ENCODE measurements around the gene ARSG. TPM values are rescaled to one million over a fixed set of nuclear protein-coding genes. Genes with fewer than 3 reads are reported as not detected.
A peak's percentile ranks its signal among the peaks of the same experiment; 100 is the strongest.

The ARSG gene
- total and polyA plus RNA-seq, 10 of the 15 experiments (the other 5 are each of a cell fraction or from before 2014, with no cell fraction given) = 2.9 to 13.5 (median 7.6) TPM

DNA sequence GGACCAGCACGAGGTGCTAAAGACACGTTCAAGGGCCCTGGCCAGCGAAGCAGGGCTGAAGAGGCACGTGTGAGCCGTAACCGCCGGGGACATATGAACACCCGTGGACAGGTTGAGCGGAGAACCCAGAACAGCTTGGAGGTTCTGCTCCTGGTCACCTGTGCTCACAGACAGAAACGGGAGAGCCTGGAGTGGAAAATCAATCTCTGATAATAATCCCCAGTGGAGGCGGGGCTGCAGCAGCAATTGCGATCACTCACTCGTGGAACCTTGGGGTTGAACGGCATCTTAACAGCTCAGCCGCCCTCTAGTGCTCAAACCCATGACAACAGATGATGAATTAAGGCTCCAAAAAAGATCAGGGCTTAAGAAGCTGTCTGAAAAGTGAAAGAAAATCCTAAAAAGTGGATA is 140.4 kb downstream of the ARSG start (continued):
- TF ChIP-seq, protein P1, sequence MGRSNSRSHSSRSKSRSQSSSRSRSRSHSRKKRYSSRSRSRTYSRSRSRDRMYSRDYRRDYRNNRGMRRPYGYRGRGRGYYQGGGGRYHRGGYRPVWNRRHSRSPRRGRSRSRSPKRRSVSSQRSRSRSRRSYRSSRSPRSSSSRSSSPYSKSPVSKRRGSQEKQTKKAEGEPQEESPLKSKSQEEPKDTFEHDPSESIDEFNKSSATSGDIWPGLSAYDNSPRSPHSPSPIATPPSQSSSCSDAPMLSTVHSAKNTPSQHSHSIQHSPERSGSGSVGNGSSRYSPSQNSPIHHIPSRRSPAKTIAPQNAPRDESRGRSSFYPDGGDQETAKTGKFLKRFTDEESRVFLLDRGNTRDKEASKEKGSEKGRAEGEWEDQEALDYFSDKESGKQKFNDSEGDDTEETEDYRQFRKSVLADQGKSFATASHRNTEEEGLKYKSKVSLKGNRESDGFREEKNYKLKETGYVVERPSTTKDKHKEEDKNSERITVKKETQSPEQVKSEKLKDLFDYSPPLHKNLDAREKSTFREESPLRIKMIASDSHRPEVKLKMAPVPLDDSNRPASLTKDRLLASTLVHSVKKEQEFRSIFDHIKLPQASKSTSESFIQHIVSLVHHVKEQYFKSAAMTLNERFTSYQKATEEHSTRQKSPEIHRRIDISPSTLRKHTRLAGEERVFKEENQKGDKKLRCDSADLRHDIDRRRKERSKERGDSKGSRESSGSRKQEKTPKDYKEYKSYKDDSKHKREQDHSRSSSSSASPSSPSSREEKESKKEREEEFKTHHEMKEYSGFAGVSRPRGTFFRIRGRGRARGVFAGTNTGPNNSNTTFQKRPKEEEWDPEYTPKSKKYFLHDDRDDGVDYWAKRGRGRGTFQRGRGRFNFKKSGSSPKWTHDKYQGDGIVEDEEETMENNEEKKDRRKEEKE (IDR thresholded peaks at IDR 0.05) = no peak
- TF ChIP-seq, protein P2, sequence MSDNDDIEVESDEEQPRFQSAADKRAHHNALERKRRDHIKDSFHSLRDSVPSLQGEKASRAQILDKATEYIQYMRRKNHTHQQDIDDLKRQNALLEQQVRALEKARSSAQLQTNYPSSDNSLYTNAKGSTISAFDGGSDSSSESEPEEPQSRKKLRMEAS (IDR thresholded peaks at IDR 0.05; ENCODE audit: low read depth, low read length) = no peak
- TF ChIP-seq EGR1 (IDR thresholded peaks at IDR 0.05; ENCODE audit: borderline replicate concordance in 1 of 2, low read depth in 2 of 2, low read length in 2 of 2) (no peak), RFX5 (IDR thresholded peaks at IDR 0.05; ENCODE audit: low read depth, low read length) (0 out of 2 replicates have a peak, but pooled peaks have one; percentile 41), CREB1 (IDR thresholded peaks at IDR 0.05; ENCODE audit: low read depth) (no peak)

DNA sequence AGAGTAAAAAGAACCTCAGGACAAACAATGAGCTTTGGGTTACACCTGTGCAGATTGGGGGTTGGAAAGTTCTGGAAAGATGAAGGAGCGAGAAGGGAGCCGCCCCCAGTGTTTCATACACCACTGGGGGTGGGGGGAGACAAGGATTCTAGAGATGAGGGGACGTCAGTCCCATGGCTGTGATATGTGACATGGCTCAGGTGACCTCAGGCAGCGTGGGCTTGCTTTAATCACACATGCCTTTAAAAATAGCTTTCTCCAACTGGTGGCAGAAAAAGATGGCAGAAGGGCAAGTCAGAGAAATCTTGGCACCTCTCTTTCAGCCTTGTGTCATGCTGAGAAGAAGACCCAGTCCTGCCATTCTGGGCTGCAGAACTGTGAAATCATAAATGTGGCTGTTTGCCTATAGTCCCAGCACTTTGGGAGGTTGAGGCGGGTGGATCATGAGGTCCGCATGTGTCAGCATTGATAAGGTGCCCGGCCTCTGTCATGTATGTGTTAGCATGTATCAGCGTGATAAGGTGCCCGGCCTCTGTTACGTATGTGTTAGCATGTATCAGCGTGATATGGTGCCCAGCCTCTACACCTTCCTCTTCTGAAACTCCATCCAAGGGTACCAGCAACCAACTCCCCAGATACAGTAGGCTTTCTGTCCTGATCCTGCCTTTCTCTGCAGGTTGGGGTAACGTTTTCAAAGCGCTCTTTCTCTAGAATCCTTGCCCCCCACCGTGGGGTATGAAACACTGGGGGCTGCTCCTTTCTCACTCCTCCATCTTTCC is 141.0 kb downstream of the ARSG start:
- Histone ChIP-seq H2AFZ (ENCODE audit: control insufficient read depth, low read depth, low read length) (no peak overlapping the region), H3K9ac (ENCODE audit: control insufficient read depth, insufficient read depth, low read length) (no peak overlapping the region), H4K20me1 (ENCODE audit: control insufficient read depth, insufficient read depth) (no peaks in the 10 kb centered on the region), H3K4me2 (ENCODE audit: control insufficient read depth, insufficient read depth) (no peak overlapping the region), H3K4me3 (no peak overlapping the region), H3K4me1 (ENCODE audit: control insufficient read depth, insufficient read depth, low read length) (peaks cover 10% of the 10 kb centered on the region), H3K9me3 (replicated peaks; ENCODE audit: control insufficient read depth, insufficient read depth, low read length) (no peaks in the 10 kb centered on the region), H3K79me2 (ENCODE audit: control insufficient read depth, insufficient read depth, low read length) (no peaks in the 10 kb centered on the region), H3K27me3 (replicated peaks in 1 of 2; ENCODE audit: control insufficient read depth in 2 of 2, insufficient read depth in 2 of 2, low read length in 1 of 2) (no peaks in the 10 kb centered on the region), H3K36me3 (ENCODE audit: control insufficient read depth in 2 of 2, insufficient read depth in 2 of 2, low read length in 1 of 2) (peaks cover 5 to 12% of the 10 kb centered on the region in 2 experiments; a peak in 3 of 4 replicates), H3K27ac (ENCODE audit: control insufficient read depth, insufficient read depth) (no peak overlapping the region)
- no peak for ATAC-seq
- no peak for DNase-seq (ENCODE audit: low read depth, low spot score)
- ChIA-PET POLR2A (interaction anchor here (0.7 kb wide), 1 partner anchor 16 kb away, joined by 3 read pairs; no protein-coding TSS in a partner anchor), RAD21 (ENCODE audit: unreplicated experiment) (interaction anchor here (0.8 to 2.3 kb wide), 6 partner anchors 17 to 185 kb away, joined by 3 to 11 read pairs (median 4); partner anchors contain the start of genes AMZ2 and WIPI1), SMC1A (ENCODE audit: uncharacterized antibody, unreplicated experiment) (interaction anchor here (0.7 to 16.5 kb wide), 9 partner anchors 8 to 260 kb away, joined by 3 to 288 read pairs (median 4); partner anchors contain the start of gene WIPI1), CTCF (interaction anchor here (0.6 to 2.6 kb wide), 16 partner anchors 9 to 259 kb away, joined by 3 to 26 read pairs (median 4); partner anchors contain the start of gene ARSG)
- in situ Hi-C loops (cut with MboI) = loop anchor here (10.0 kb wide), 1 partner anchor 167 kb away; no protein-coding TSS in a partner anchor
- FAIRE-seq = no peak
- WGBS (ENCODE audit: insufficient coverage, insufficient replicate concordance, low lambda C conversion rate, missing lambda C conversion rate) = 78% methylated on average over 14 of the region's 14 CpGs
- BruUV-seq (replicated peaks) = no TSS peak
- TF ChIP-seq SMAD1 (IDR thresholded peaks at IDR 0.05; ENCODE audit: low read depth, partially characterized antibody) (no peak), IKZF2 (IDR thresholded peaks at IDR 0.05) (no peak), CBX5 (IDR thresholded peaks at IDR 0.05; ENCODE audit: low read depth) (no peak), HCFC1 (IDR thresholded peaks at IDR 0.05; ENCODE audit: low read length) (no peak), PAX8 (IDR thresholded peaks at IDR 0.05) (no peak), RFX5 (IDR thresholded peaks at IDR 0.05; ENCODE audit: low read depth, low read length) (no peak)
- TF ChIP-seq, protein P3, sequence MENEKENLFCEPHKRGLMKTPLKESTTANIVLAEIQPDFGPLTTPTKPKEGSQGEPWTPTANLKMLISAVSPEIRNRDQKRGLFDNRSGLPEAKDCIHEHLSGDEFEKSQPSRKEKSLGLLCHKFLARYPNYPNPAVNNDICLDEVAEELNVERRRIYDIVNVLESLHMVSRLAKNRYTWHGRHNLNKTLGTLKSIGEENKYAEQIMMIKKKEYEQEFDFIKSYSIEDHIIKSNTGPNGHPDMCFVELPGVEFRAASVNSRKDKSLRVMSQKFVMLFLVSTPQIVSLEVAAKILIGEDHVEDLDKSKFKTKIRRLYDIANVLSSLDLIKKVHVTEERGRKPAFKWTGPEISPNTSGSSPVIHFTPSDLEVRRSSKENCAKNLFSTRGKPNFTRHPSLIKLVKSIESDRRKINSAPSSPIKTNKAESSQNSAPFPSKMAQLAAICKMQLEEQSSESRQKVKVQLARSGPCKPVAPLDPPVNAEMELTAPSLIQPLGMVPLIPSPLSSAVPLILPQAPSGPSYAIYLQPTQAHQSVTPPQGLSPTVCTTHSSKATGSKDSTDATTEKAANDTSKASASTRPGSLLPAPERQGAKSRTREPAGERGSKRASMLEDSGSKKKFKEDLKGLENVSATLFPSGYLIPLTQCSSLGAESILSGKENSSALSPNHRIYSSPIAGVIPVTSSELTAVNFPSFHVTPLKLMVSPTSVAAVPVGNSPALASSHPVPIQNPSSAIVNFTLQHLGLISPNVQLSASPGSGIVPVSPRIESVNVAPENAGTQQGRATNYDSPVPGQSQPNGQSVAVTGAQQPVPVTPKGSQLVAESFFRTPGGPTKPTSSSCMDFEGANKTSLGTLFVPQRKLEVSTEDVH (IDR thresholded peaks at IDR 0.05; ENCODE audit: low read depth, partially characterized antibody) = no peak
- TF ChIP-seq, protein P4, sequence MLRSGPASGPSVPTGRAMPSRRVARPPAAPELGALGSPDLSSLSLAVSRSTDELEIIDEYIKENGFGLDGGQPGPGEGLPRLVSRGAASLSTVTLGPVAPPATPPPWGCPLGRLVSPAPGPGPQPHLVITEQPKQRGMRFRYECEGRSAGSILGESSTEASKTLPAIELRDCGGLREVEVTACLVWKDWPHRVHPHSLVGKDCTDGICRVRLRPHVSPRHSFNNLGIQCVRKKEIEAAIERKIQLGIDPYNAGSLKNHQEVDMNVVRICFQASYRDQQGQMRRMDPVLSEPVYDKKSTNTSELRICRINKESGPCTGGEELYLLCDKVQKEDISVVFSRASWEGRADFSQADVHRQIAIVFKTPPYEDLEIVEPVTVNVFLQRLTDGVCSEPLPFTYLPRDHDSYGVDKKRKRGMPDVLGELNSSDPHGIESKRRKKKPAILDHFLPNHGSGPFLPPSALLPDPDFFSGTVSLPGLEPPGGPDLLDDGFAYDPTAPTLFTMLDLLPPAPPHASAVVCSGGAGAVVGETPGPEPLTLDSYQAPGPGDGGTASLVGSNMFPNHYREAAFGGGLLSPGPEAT (IDR thresholded peaks at IDR 0.05; ENCODE audit: low read depth) = no peak
- intact Hi-C loops (cut with micrococcal nuclease; ENCODE audit: unreplicated experiment) = no loop called here
